AG09309 (cell line): ENCODE data around the gene EEF1A2.
"Not testable (repeated sequence)": the region's sequence is repeated elsewhere in the genome, so short reads cannot be mapped to it uniquely, and the experiment has no call there.

ENCODE experiments used
- DNase-seq: peaks from one replicate; pipeline ENCODE4 v3.0.0-alpha.2; 2010; ENCODE audit warnings: low read depth
- H3K4me3 ChIP-seq: 2 replicates; pipeline ENCODE4 v1.5.1; 2011; ENCODE audit warnings: mild to moderate bottlenecking, low read depth, low read length, moderate library complexity; ENCODE audit not compliant: control insufficient read depth
- TF ChIP-seq, protein P1 (sequence below): IDR thresholded peaks from 2 replicates; pipeline ENCODE4 v1.5.1; 2011; ENCODE audit warnings: mild to moderate bottlenecking, low read depth, low read length, inconsistent platforms; ENCODE audit not compliant: insufficient read depth, control insufficient read depth; ENCODE audit errors: missing control alignments

The EEF1A2 gene

GRCh38 chr20:63520504-63520933, 21.6 kb upstream of the EEF1A2 start, which contains the start of gene PPDPF:
Gene PPDPF (plus strand): TSS chr20:63520765. CDS start chr20:63521309, 544 bp downstream.
- DNase-seq: no peak
- TF ChIP-seq, protein P1, sequence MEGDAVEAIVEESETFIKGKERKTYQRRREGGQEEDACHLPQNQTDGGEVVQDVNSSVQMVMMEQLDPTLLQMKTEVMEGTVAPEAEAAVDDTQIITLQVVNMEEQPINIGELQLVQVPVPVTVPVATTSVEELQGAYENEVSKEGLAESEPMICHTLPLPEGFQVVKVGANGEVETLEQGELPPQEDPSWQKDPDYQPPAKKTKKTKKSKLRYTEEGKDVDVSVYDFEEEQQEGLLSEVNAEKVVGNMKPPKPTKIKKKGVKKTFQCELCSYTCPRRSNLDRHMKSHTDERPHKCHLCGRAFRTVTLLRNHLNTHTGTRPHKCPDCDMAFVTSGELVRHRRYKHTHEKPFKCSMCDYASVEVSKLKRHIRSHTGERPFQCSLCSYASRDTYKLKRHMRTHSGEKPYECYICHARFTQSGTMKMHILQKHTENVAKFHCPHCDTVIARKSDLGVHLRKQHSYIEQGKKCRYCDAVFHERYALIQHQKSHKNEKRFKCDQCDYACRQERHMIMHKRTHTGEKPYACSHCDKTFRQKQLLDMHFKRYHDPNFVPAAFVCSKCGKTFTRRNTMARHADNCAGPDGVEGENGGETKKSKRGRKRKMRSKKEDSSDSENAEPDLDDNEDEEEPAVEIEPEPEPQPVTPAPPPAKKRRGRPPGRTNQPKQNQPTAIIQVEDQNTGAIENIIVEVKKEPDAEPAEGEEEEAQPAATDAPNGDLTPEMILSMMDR: no peak

GRCh38 chr20:63519668-63520503, 21.0 kb upstream of the EEF1A2 start:
- TF ChIP-seq, protein P1: peak; percentile 21
- no peak for DNase-seq
- H3K4me3 ChIP-seq: peak overlapping the region; percentile 76

More at GRCh38 chr20:63520504-63520933, 21.6 kb upstream of the EEF1A2 start, which contains the start of gene PPDPF:
- H3K4me3 ChIP-seq: peak within 1 kb of the TSS; percentile 90

GRCh38 chr20:63518946-63519667, 20.2 kb upstream of the EEF1A2 start:
- peak overlapping the region; percentile 76 for H3K4me3 ChIP-seq
- TF ChIP-seq, protein P1: no peak
- DNase-seq: no peak

DNA sequence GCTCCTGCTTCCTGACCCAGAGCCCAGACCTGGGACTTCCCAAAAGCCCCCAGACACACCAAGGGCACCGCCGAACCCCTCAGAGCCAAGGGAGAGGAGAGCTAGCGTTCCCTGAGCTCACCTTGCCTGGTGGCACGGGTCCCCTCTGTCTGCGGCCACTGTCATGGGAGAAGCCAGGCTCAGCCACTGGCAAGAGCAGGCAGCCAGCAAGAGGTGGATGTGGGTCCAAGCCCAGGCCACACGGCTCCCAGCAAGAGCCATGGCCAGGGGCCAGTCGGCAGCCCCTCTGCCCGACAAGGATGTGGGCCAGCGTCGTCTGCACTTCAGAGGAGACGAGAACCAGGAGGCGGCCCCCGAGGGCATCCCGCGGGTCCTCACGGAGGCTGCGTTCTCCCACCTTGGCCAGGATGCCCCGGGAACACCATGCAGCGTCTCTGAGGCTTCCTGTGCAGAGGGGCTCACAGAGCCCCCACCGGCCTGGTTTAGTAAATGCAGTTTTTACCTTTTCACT, 19.5 kb upstream of the EEF1A2 start:
- DNase-seq: no peak
- TF ChIP-seq, protein P1: no peak
- no peak overlapping the region for H3K4me3 ChIP-seq

GRCh38 chr20:63517376-63518309, 18.8 kb upstream of the EEF1A2 start:
- no peak overlapping the region for H3K4me3 ChIP-seq
- no peak for DNase-seq
- TF ChIP-seq, protein P1: no peak

DNA sequence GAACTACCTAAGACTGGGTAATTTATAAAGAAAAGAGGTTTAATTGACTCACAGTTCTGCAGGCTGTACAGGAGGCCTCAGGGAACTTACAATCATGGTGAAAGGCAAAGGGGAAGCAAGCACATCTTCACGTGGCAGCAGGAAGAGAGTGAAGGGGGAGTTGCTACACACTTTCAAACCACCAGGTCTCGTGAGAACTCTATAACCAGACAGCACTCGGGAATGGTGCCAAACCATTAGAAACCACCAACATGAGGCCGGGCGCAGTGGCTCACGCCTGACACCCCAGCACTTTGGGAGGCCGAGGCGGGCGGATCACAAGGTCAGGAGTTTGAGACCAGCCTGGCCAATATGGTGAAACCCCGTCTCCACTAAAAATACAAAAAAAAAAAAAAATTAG, 15.6 kb upstream of the EEF1A2 start:
- not testable (repeated sequence) for H3K4me3 ChIP-seq, DNase-seq
